Hippocampal formation (tissue), 2 donors: ENCODE measurements around the gene SLC19A1.

Experiments used
- DNase-seq, 2 donors: peaks; one replicate each; lab custom pipeline; 2025; lab: John Stamatoyannopoulos, UW

Gene SLC19A1

DNA sequence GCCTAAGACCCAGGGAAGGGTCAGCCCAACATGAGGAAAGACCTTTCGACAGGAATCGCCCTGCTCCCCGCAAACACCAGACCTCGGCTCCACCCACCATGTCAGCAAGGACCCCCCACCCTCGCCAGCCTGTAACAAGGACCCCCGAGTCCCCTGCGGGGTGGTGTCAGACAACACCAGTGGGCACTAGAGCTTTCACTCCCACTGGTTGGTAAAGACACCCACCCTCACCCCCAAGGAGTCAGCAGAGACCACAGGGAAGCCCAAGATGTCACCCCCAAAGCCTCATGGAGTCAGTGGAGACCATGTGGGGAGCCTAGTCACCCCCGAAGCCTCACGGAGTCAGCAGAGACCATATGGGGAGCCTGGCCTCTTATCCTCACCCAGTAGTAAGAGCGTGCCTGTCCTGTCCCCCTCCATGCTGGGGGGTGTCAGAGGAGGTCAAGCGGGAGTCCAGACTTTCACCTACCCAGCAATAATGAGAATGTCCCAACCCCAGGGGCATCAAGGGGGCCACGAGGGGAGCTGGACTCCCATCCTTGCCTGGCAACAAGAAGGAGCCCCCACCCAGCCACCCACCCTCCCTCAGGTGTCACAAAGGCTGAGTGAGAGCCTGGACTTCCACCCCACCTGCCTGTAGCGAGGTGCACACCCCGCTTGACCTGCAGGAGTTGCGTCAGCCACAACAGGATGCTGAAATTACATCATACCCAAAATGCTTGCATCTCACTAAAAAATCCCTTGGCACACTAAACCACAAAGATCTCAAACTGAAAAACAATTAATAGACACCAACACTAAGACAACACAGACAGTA, 24.8 kb downstream of the SLC19A1 start:
- DNase-seq, result no peak

DNA sequence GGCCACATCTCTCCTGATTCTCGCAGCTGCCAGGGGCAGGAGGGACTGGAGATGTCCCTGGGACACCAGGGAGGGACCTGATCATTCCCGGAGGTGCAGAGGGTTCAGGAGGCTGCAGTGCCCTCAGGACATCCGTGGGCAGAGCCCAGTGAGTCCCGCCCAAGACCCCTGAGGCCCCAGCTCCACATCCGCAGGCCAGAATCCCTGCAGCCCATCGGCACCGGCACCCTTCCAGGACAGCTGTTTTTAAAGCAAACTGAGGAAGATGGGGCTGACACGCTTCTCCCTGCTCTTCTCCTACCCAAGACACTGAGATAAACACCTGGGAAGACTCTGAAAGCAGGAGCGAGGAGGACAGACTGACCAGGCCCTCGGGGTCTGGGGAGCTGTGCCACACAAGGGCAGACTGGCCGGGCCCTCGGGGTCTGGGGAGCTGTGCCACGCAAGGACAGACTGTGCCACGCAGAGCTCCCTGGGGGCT, 25.5 kb downstream of the SLC19A1 start:
- no peak for DNase-seq

- no peak for DNase-seq
These were observed 26.1 kb downstream of the SLC19A1 start for GRCh38 chr21:45516071-45516670.

DNA sequence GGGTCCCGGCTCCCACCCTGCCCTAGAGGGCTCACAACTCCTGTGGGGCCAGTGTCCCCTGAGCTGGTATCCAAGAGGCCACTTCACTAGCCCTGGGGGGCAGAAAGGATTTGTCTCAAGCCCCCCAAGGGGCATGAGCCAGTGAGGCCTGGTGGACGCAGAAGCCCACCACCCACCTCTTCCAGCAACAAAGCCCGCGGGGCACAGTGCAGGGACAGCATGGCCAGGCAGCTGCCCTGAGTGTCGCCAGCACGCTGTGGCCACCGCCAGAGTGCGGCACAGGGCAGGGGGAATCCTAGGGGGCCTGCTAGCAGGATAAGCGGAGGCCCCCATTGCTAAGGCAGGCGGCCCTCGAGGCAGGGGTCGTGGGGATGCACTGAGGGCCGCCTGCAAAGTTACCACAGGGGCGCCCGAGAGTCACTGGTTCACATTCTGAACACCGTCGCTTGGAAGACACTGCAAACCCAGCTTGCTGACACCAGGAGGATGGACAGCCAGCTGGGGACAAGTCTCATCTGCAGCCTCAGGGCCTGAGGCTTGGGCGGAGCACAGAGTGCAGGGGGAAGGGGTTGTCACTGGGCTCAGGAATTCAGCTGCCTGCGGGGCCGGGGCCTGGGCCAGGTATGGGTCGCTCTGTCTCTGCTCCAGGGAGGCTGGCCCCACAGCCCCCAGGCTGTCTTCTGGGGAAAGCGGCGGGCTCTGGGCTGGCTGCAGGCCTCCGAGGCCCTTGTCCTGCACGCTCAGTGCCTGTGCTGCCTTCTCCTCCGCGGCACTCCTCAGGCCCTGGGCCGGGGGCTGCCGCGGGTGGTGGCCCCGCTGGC, 26.8 kb downstream of the SLC19A1 start:
- no peak for DNase-seq

DNA sequence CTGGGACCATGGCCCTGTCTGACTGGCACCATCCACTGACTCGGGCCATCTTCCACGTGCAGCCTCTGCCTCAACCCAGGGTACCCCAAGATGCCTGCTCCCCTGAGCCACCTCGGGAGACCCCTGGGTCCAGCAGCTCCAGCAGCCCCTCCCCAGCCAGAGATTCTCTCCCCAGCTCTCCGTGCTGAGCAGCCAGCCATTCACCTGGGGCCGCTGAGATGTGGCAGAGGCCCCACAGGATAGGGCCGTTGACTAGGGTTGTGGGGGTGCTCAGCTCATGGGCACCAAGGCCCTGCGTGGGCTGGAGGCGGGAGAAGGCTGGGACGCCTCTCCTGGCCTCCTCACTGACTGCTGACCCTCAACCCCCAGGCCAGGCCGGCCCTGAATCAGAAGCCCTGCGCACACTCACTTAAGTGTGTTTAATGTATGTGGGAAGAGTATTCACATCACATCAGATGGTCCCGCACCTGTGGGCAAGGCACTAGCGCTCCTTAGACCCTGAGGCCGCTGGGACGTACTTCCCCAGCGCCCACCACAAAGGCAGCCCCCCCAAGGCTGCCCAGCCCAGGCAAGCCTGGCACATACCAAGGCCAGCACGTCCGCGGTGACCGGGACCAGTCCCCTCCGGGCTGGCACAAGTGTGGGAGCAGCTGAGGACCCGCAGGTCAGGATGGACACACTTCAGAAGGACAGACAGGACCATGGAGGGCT, 27.8 kb downstream of the SLC19A1 start:
- no peak for DNase-seq

DNA sequence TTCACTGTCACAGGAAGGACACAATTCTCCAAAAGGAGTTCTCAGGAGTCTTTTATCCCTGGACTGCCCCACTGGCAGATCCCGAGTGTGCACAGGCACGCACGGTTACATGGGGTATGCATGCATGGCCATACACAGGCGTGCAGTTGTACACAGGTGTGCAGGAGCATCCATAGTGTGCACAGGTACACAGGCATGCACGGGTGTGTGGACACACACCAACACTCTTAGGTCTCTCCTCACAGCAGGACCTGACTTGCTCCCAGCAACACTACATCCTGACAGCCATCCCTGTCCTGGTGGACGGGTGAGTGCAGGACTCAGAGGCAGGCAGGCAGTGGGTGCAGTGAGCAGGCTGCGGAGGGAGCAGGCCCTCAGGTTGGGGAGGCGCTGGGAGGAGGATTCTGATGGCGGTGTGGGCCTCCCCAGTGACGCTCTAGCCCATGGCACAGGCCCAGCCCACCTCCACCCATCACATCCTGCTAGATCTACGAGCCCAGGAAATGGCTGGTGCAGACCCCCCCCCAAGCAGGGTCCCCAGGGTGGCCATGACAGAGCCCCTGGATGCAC, 28.4 kb downstream of the SLC19A1 start:
- DNase-seq, result no peak

DNA sequence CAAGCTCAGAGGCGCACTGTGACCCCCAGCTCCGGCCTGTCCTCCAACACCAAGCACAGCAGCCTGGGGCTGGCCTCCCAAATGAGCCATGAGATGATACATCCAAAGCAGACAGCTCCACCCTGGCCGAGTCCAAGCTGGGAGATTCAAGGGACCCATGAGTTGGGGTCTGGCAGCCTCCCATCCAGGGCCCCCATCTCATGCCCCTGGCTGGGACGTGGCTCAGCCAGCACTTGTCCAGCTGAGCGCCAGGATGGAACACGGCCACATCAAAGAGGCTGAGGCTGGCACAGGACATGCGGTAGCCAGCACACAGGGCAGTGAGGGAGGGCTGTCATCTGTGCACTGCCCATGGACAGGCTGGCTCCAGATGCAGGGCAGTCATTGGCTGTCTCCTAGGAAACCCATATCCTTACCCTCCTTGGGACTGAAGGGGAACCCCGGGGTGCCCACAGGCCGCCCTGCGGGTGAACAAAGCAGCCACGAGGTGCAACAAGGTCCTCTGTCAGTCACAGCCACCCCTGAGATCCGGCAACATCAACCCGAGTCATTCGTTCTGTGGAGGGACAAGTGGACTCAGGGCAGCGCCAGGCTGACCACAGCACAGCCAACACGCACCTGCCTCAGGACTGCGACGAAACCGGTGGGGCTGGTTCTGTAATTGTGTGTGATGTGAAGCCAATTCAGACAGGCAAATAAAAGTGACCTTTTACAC, 29.1 kb downstream of the SLC19A1 start:
- no peak for DNase-seq

DNA sequence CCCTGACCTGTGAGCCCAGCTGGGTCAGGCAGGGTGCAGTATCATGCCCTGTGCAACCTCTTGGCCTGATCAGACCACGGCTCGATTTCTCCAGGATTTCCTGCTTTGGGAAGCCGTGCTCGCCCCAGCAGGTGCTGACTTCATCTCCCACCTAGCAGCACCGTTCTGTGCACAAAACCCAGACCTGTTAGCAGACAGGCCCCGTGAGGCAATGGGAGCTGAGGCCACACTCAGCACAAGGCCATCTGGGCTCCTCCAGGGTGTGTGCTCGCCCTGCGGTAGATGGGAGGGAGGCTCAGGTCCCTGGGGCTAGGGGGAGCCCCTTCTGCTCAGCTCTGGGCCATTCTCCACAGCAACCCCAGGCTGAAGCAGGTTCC, 29.6 kb downstream of the SLC19A1 start:
- no peak for DNase-seq

- no peak for DNase-seq
These were observed 30.4 kb downstream of the SLC19A1 start for GRCh38 chr21:45511661-45512431.

GRCh38 chr21:45511007-45511406, 31.2 kb downstream of the SLC19A1 start:
- no peak for DNase-seq

DNA sequence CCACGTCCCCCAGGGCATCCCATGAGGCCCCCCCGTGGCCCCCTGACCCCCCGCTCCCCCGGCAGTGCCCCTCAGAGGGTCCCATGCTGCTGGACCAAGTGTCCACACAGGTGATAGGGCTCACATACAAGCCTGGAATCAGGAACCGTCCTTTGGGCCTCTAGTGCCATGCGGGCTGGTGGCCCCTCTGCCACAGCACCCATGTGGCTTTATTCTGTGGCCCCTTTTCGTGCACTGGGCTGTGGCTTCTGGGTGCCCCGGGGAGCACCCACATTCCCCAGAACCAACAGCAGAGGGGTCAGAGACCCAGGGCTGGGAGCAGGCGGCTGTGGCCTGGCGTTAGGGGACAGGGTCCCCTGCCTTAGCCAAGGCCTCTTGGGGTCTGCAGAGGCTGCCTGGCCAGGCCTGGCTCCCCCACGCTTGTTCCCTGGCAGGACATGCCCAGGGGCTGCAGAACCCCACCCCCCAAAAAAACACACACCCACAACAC, 31.7 kb downstream of the SLC19A1 start:
- no peak for DNase-seq

GRCh38 chr21:45509566-45510465, 32.4 kb downstream of the SLC19A1 start:
- DNase-seq, result no peak

GRCh38 chr21:45508607-45509565, 33.4 kb downstream of the SLC19A1 start:
- no peak for DNase-seq

DNA sequence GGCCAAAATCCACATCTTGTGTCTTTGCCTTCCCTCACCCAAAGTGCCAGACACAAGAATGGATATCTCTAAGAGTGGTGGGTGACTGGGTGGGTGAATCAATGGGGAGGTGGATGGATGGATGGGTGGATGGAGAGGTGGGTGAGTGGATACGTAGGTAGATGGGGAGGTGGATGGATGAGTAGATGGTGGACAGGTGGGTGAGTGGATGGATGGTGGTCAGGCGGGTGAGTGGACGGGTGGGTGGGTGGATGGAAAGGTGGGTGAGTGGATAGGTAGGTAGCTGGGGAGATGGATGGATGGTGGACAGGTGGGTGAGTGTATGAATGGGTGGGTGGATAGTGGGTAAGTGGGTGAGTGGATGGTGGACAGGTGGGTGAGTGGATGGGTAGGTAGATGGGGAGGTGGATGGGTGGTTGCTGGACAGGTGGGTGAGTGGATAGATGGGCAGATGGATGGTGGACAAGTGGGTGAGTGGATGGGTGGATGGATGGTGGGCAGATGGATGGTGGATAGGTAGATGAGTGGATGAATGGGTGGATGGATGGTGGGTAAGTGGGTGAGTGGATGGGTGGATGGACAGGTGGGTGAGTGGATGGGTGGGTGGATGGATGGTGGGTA, 34.2 kb downstream of the SLC19A1 start:
- DNase-seq, result no peak

DNA sequence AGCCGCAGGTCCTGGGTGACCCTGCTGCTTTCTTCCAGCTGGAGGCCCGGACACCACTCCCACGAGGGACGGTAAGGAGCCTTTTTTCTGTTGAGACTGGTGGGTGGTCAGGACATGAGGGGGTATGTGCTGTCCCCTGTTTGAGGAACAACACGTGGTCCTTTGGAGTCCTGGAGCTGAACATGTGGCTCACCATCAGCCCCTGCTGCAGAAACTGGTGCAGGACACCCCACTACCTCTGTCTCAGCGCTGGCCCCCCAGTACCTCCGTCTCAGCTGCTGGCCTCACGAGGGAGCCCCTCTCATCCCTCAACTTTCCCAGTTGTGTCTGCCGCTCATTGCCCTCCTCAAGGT, 34.7 kb downstream of the SLC19A1 start:
- no peak for DNase-seq

DNA sequence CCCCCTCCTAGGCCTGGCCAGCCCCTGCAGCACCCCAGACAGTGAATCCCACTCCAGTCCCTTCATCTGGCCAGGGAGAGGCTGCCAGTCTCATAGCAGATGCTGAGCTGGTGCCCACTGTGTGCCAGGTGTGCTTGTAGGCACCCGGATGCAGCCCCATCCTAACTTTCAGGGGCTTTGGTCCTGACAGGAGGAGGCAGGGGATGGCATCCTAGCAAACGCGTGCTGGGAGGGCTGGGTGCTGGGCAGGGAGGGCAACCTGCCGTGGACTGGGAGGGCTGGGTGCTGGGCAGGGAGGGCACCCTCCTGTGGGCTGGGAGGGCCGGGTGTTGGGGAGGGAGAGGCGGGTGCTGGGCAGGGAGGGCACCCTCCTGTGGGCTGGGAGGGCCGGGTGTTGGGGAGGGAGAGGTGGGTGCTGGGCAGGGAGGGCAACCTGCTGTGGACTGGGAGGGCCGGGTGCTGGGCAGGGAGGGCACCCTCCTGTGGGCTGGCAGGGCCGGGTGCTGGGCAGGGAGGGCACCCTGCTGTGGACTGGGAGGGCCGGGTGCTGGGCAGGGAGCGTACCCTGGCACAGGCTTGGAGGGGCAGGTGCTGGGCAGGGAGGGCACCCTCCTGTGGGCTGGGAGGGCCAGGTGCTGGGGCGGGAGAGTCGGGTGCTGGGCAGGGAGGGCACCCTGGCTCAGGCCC, 35.3 kb downstream of the SLC19A1 start:
- DNase-seq, result no peak
